Stimulated activated naive CD4-positive, alpha-beta T cell treated with Interleukin-2 at 50 U/mL for 16 hours (primary cell): ENCODE measurements around the gene PALLD.

Experiments used
- DNase-seq: peaks from one replicate; lab custom pipeline; 2025; lab: John Stamatoyannopoulos, UW

PALLD gene

GRCh38 chr4:168831919-168832762 lies 335.3 kb downstream of the PALLD start:
- DNase-seq, result peak; percentile 51

GRCh38 chr4:168832763-168833575 lies 336.1 kb downstream of the PALLD start:
- DNase-seq, result no peak

GRCh38 chr4:168833881-168834280 lies 337.0 kb downstream of the PALLD start:
- no peak for DNase-seq

GRCh38 chr4:168835880-168836454 lies 339.1 kb downstream of the PALLD start:
- no peak for DNase-seq

GRCh38 chr4:168836490-168836889 lies 339.6 kb downstream of the PALLD start:
- DNase-seq, result no peak

GRCh38 chr4:168837922-168838321 lies 341.1 kb downstream of the PALLD start:
- DNase-seq, result no peak

GRCh38 chr4:168839758-168840391 lies 343.0 kb downstream of the PALLD start:
- no peak for DNase-seq

- no peak for DNase-seq
Measured at GRCh38 chr4:168840392-168840763, 343.5 kb downstream of the PALLD start.

- no peak for DNase-seq
Measured at GRCh38 chr4:168841000-168841671, 344.3 kb downstream of the PALLD start.

GRCh38 chr4:168841672-168842019 lies 344.8 kb downstream of the PALLD start:
- no peak for DNase-seq

GRCh38 chr4:168842186-168842585 lies 345.3 kb downstream of the PALLD start:
- DNase-seq, result no peak

GRCh38 chr4:168843635-168844034 lies 346.8 kb downstream of the PALLD start:
- DNase-seq, result no peak

- no peak for DNase-seq
Measured at GRCh38 chr4:168844353-168845049, 347.6 kb downstream of the PALLD start.

- no peak for DNase-seq
Measured at GRCh38 chr4:168845897-168846296, 349.0 kb downstream of the PALLD start.

- no peak for DNase-seq
Measured at GRCh38 chr4:168846414-168846813, 349.6 kb downstream of the PALLD start.

- DNase-seq, result no peak
Measured at GRCh38 chr4:168847771-168848502, 351.1 kb downstream of the PALLD start.

GRCh38 chr4:168849030-168849675 lies 352.3 kb downstream of the PALLD start:
- no peak for DNase-seq

GRCh38 chr4:168849997-168850396 lies 353.1 kb downstream of the PALLD start:
- no peak for DNase-seq

GRCh38 chr4:168852387-168852786 lies 355.5 kb downstream of the PALLD start:
- no peak for DNase-seq
